ENCODE data around the gene CNOT3.

DNA sequence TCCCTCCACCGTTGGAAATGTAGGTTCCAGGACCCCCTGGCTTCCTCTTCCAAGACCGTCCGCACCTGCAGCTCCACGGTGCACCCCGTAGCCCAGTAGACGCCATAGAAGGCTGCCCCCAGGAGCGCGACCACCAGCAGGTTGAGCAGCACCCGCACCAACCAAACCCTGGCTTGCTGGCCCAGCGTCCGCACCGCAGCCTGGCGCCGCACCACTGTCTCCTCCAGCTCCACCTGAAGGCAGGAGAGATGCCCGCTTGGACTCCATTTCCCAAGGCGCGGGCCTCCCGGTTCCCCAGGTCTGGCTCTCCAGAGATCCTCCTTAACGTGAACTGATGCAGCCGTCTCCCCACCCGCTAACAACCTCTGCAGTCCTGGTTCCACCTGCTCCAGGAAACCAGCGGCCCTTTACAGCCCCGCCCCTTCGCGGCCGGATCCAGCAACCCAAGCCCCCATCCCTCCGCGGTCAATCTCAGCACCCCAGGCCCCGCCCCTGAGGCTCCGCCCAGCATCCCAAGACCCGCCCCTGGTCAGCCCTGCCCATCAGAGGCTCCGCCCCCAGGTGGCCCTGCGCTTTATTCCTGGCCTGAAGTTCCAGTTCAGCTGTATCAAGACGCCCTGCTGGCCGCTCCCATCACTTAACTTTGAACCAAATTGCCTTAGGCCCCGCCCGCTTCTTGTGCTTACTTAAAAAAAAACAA is 27.0 kb downstream of the CNOT3 start:
- TF ChIP-seq ZNF274 (IDR thresholded peaks at IDR 0.05; ENCODE audit: low read depth, low read length) (no peak), SUZ12 (IDR thresholded peaks at IDR 0.05; ENCODE audit: extremely low read depth, insufficient read depth, insufficient read length) (no peak), YY1 (IDR thresholded peaks at IDR 0.05; ENCODE audit: insufficient read depth, insufficient read length) (no peak)

Measured in NT2/D1 (cell line).